HCT116 (cell line): ENCODE measurements around the gene THUMPD3. TPM values are rescaled to one million over a fixed set of nuclear protein-coding genes. Genes with fewer than 3 reads are reported as not detected.

Experiments used
- ATAC-seq: fragments of 200-7000 bp; cut with Tn5 transposase; 2 replicates; pipeline ENCODE4 v1.9.1; 2020; ENCODE audit warnings: mild to moderate bottlenecking, moderate library complexity
- BruUV-seq: library from RNA; stranded (reverse); fragments of 400-500 nt; replicated peaks from 2 replicates; lab custom pipeline; 2021; lab: Mats Ljungman, UMichigan
- CTCF ChIA-PET: fragments of 300-600 bp; sonication (Branson Sonifier 250); formaldehyde crosslinking; loops from one replicate; lab custom pipeline; 2021; ENCODE audit warnings: antibody characterized with exemption; lab: Charles Lee
- POLR2A ChIA-PET: fragments of 300-600, 350-600 bp; sonication (Branson Sonifier 250); formaldehyde crosslinking; loops from one replicate; lab custom pipeline; 2021; ENCODE audit warnings: antibody characterized with exemption; lab: Charles Lee
- RAD21 ChIA-PET, 2 experiments: fragments of 300-600 bp; sonication (Branson Sonifier 250); formaldehyde crosslinking; loops; one replicate each; lab custom pipeline; 2023; ENCODE audit warnings: low total read pairs in 2 of 2; ENCODE audit not compliant: uncharacterized antibody in 2 of 2, unreplicated experiment in 2 of 2, low non-redundant PET in 1 of 2; lab: Charles Lee
- DNase-seq: peaks from one replicate; pipeline ENCODE4 v3.0.0-alpha.2; 2010; ENCODE audit warnings: low read depth, low spot score
- H2AFZ ChIP-seq: fragments of 200-600 bp; shearing (Covaris generic), sonication (generic); 2 replicates; pipeline ENCODE4 v1.6.1; 2017; ENCODE audit warnings: low read depth, mixed run types, mixed read lengths, antibody characterized with exemption, low read length; ENCODE audit not compliant: poor library complexity, severe bottlenecking
- H3K27ac ChIP-seq: 2 replicates; pipeline ENCODE4 v1.5.1; 2012; ENCODE audit warnings: low read depth, low read length
- H3K27me3 ChIP-seq: fragments of 200-600 bp; sonication (generic); 2 replicates; pipeline ENCODE4 v1.6.1; 2016; ENCODE audit warnings: mixed run types, low read length, mixed read lengths; ENCODE audit not compliant: insufficient read depth
- H3K36me3 ChIP-seq, 2 experiments: fragments of 200-500 bp in 1 of 2; fragments of 200-600 bp in 1 of 2; sonication (Bioruptor generic) in 1 of 2; sonication (generic) in 1 of 2; 2 replicates each; pipeline versions ENCODE4 v1.5.1 to v1.6.1; 2014 to 2016; ENCODE audit warnings: low read length in 2 of 2, inconsistent platforms in 1 of 2, mixed read lengths in 1 of 2, mixed run types in 1 of 2; ENCODE audit not compliant: insufficient read depth in 2 of 2, control insufficient read depth in 1 of 2
- H3K4me1 ChIP-seq, 2 experiments: fragments of 200-600 bp in 1 of 2; sonication (generic) in 1 of 2; 2 replicates each; pipeline versions ENCODE4 v1.5.1 to v1.6.1; 2012 to 2017; ENCODE audit warnings: low read length in 2 of 2, inconsistent platforms in 1 of 2, mild to moderate bottlenecking in 1 of 2, mixed read lengths in 1 of 2, mixed run types in 1 of 2, moderate library complexity in 1 of 2; ENCODE audit not compliant: insufficient read depth in 2 of 2, control insufficient read depth in 1 of 2
- H3K4me2 ChIP-seq: fragments of 200-600 bp; sonication (generic); 2 replicates; pipeline ENCODE4 v1.6.1; 2017; ENCODE audit warnings: mixed run types, low read length, mixed read lengths
- H3K4me3 ChIP-seq, 2 experiments: fragments of 200-600 bp in 1 of 2; sonication (generic) in 1 of 2; replicated peaks in 1 of 2; 2 replicates each; pipeline ENCODE4 v1.5.1; 2011 to 2016; ENCODE audit warnings: low read length in 2 of 2, control low read depth in 1 of 2, low read depth in 1 of 2, mild to moderate bottlenecking in 1 of 2, mixed read lengths in 1 of 2, mixed run types in 1 of 2
- H3K79me2 ChIP-seq: fragments of 200-600 bp; sonication (generic); 2 replicates; pipeline ENCODE4 v1.6.1; 2017; ENCODE audit warnings: mild to moderate bottlenecking, mixed run types, low read length, moderate library complexity, mixed read lengths; ENCODE audit not compliant: insufficient read depth
- H3K9ac ChIP-seq: fragments of 200-600 bp; sonication (generic); 2 replicates; pipeline ENCODE4 v1.6.1; 2016; ENCODE audit warnings: low read length, mixed read lengths
- H3K9me2 ChIP-seq: fragments of 200-600 bp; sonication (generic), shearing (Covaris generic); 2 replicates; pipeline ENCODE4 v1.6.1; 2017; ENCODE audit warnings: mixed run types, mild to moderate bottlenecking, moderate library complexity; ENCODE audit not compliant: insufficient read depth
- H3K9me3 ChIP-seq, 2 experiments: fragments of 200-500 bp in 1 of 2; fragments of 200-600 bp in 1 of 2; sonication (Bioruptor generic) in 1 of 2; sonication (generic) in 1 of 2; 2 replicates each; pipeline ENCODE4 v1.6.1; 2014 to 2017; ENCODE audit warnings: low read length in 2 of 2, mixed read lengths in 2 of 2, inconsistent platforms in 1 of 2, low read depth in 1 of 2, mild to moderate bottlenecking in 1 of 2, mixed run types in 1 of 2, moderate library complexity in 1 of 2; ENCODE audit not compliant: control insufficient read depth in 1 of 2, insufficient read depth in 1 of 2
- H4K20me1 ChIP-seq: fragments of 200-600 bp; sonication (generic), shearing (Covaris generic); 2 replicates; pipeline ENCODE4 v1.6.1; 2017; ENCODE audit warnings: mixed run types, mild to moderate bottlenecking, moderate library complexity; ENCODE audit not compliant: insufficient read depth
- CBX3 ChIP-seq: IDR thresholded peaks from 2 replicates; pipeline ENCODE4 v1.6.1; 2012; ENCODE audit warnings: low read depth
- EGR1 ChIP-seq: IDR thresholded peaks from 2 replicates; pipeline ENCODE4 v1.6.1; 2012; ENCODE audit warnings: low read depth
- EZH2phosphoT487 ChIP-seq: fragments of 200-600 bp; IDR thresholded peaks from 2 replicates; pipeline ENCODE4 v1.6.1; 2018; ENCODE audit warnings: antibody characterized with exemption, borderline replicate concordance
- FOSL1 ChIP-seq: IDR thresholded peaks from 2 replicates; pipeline ENCODE4 v1.6.1; 2012; ENCODE audit warnings: low read depth
- JUND ChIP-seq: IDR thresholded peaks from 2 replicates; pipeline ENCODE4 v1.6.1; 2012
- POLR2A ChIP-seq: IDR thresholded peaks from 2 replicates; pipeline ENCODE4 v1.7.0; 2011; ENCODE audit warnings: borderline replicate concordance; ENCODE audit not compliant: insufficient read depth, insufficient read length; ENCODE audit errors: extremely low read depth
- RAD21 ChIP-seq: IDR thresholded peaks from 2 replicates; pipeline ENCODE4 v1.6.1; 2012; ENCODE audit warnings: low read depth, mild to moderate bottlenecking
- SP1 ChIP-seq: IDR thresholded peaks from 2 replicates; pipeline ENCODE4 v1.6.1; 2012; ENCODE audit warnings: low read depth
- SRF ChIP-seq: IDR thresholded peaks from 2 replicates; pipeline ENCODE4 v1.6.1; 2012; ENCODE audit warnings: low read depth
- TCF7L2 ChIP-seq: IDR thresholded peaks from 2 replicates; pipeline ENCODE4 v1.7.0; 2011; ENCODE audit warnings: borderline replicate concordance, inconsistent platforms; ENCODE audit not compliant: insufficient read depth, insufficient read length; ENCODE audit errors: extremely low read depth
- YY1 ChIP-seq: IDR thresholded peaks from 2 replicates; pipeline ENCODE4 v1.6.1; 2011; ENCODE audit warnings: low read length, low read depth, moderate library complexity, mild to moderate bottlenecking; ENCODE audit not compliant: insufficient replicate concordance; ENCODE audit errors: extremely low read depth
- ZFX ChIP-seq: fragments of 450-650 bp; IDR thresholded peaks from 2 replicates; pipeline ENCODE4 v1.6.1; 2017
- intact Hi-C: fragments of 100-400 bp; cut with micrococcal nuclease; formaldehyde crosslinking; loops from 2 replicates; pipeline ENCODE4 v1.10.0; 2022
- total RNA-seq: library from RNA; stranded (reverse); gene quantifications from one replicate; pipeline ENCODE4 v1.2.1, GENCODE V29; 2021; ENCODE audit not compliant: unreplicated experiment
- TF ChIP-seq, protein P1 (sequence below): IDR thresholded peaks from 2 replicates; pipeline ENCODE4 v1.6.1; 2012
- TF ChIP-seq, protein P2 (sequence below): IDR thresholded peaks from 2 replicates; pipeline ENCODE4 v1.6.1; 2012; ENCODE audit warnings: low read depth

THUMPD3 gene
- total RNA-seq, 1 experiment from 2014 or later, result 79.5 TPM

DNA sequence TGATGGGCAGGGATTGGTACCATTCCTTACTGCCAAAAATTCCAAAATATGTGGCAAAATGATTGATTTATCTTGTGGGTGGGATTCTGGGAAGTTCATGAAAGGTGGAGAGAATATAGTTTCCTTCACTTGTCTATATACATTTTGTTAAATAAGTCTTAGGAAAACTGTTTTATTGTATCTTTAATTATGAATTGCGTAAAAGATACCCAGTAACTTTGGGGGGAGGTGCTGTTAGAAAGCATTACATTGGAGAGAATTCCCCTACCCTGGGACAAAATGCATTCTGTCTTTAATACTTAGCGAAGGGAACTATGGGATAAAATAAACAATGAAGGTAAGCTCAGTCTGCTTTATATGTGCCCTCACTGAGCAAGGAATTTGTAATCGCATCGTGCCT is 39.1 kb downstream of the THUMPD3 start:
- CTCF ChIA-PET, result no interaction called here

DNA sequence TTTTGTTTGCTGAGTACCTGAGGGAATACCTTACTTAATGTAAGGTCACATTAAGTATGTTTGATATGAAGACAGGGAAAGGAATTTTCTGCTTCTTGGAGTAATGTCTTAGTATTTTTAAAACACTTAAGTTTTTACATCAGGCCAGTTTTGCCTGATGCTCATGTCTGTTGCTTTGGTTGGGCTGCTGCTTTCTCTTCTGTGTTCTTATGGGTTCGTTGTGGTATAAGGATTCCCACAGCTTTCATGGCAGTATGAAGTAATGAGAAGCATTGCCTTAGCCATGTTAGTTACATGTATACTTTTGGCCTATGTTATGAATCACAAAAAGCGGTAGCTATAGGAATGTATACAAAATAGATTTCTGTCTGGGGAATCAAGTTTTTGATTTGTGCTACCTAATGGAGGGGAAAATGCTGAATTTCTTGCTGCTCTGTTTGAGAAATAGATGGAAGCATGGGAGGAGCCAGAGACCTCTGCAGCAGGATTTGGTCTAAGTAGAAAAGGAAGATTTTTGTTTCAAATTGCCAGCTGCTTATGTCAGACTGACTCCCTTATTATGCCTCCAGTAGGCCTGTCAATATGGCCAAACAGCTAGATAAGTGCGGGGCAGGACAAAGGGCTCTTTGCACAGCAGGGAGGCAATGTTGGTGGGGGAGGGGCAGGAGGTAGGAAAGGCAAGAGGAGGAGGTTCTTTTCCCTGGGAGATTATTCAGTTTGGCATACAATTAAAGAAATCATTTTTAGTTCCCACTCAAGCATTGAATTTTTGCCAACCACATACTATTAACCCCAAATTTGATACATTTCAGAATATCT is 39.8 kb downstream of the THUMPD3 start:
- Histone ChIP-seq H3K4me1 (peaks cover 53 to 59% of the 10 kb centered on the region in 2 experiments), H3K79me2 (peaks cover 100% of the 10 kb centered on the region), H3K27ac (no peak overlapping the region), H3K9ac (no peak overlapping the region), H3K9me3 (no peaks in the 10 kb centered on the region), H3K36me3 (no peaks in the 10 kb centered on the region; a peak in 3 of 4 replicates), H3K9me2 (no peaks in the 10 kb centered on the region), H4K20me1 (peaks cover 72% of the 10 kb centered on the region), H3K4me3 (no peak overlapping the region), H3K4me2 (peak overlapping the region; percentile 21; the same call in 1 of the 2 replicates), H3K27me3 (no peaks in the 10 kb centered on the region), H2AFZ (no peak overlapping the region)
- intact Hi-C loops, result no loop called here
- POLR2A ChIA-PET, result no interaction called here
- DNase-seq, result no peak
- ATAC-seq, result no peak
- RAD21 ChIA-PET, result no interaction called here
- no TSS peak for BruUV-seq
- CTCF ChIA-PET, result no interaction called here
- TF ChIP-seq JUND (no peak), EZH2phosphoT487 (no peak), TCF7L2 (no peak), SRF (no peak), ZFX (no peak), YY1 (no peak), POLR2A (no peak), SP1 (no peak)
- TF ChIP-seq, protein P1, sequence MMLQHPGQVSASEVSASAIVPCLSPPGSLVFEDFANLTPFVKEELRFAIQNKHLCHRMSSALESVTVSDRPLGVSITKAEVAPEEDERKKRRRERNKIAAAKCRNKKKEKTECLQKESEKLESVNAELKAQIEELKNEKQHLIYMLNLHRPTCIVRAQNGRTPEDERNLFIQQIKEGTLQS, result no peak
- TF ChIP-seq, protein P2, sequence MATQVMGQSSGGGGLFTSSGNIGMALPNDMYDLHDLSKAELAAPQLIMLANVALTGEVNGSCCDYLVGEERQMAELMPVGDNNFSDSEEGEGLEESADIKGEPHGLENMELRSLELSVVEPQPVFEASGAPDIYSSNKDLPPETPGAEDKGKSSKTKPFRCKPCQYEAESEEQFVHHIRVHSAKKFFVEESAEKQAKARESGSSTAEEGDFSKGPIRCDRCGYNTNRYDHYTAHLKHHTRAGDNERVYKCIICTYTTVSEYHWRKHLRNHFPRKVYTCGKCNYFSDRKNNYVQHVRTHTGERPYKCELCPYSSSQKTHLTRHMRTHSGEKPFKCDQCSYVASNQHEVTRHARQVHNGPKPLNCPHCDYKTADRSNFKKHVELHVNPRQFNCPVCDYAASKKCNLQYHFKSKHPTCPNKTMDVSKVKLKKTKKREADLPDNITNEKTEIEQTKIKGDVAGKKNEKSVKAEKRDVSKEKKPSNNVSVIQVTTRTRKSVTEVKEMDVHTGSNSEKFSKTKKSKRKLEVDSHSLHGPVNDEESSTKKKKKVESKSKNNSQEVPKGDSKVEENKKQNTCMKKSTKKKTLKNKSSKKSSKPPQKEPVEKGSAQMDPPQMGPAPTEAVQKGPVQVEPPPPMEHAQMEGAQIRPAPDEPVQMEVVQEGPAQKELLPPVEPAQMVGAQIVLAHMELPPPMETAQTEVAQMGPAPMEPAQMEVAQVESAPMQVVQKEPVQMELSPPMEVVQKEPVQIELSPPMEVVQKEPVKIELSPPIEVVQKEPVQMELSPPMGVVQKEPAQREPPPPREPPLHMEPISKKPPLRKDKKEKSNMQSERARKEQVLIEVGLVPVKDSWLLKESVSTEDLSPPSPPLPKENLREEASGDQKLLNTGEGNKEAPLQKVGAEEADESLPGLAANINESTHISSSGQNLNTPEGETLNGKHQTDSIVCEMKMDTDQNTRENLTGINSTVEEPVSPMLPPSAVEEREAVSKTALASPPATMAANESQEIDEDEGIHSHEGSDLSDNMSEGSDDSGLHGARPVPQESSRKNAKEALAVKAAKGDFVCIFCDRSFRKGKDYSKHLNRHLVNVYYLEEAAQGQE, result no peak

More for the DNA sequence above, 39.1 kb downstream of the THUMPD3 start:
- Histone ChIP-seq H3K9me2 (no peaks in the 10 kb centered on the region), H2AFZ (no peak overlapping the region), H3K4me1 (peaks cover 53 to 59% of the 10 kb centered on the region in 2 experiments), H3K36me3 (no peaks in the 10 kb centered on the region; a peak in 2 of 4 replicates), H3K4me2 (peak overlapping the region; percentile 21; the same call in 1 of the 2 replicates), H4K20me1 (peaks cover 72% of the 10 kb centered on the region), H3K27me3 (no peaks in the 10 kb centered on the region), H3K9ac (no peak overlapping the region), H3K79me2 (peaks cover 94% of the 10 kb centered on the region), H3K4me3 (no peak overlapping the region), H3K9me3 (no peaks in the 10 kb centered on the region), H3K27ac (no peak overlapping the region)
- TF ChIP-seq YY1, result no peak
- no peak for TF ChIP-seq EZH2phosphoT487
- no peak for TF ChIP-seq SP1
- TF ChIP-seq JUND, result no peak
- no peak for TF ChIP-seq RAD21
- no peak for TF ChIP-seq CBX3
- TF ChIP-seq EGR1, result no peak
- TF ChIP-seq FOSL1, result no peak
- TF ChIP-seq POLR2A, result no peak
- no peak for ATAC-seq
- ChIA-PET RAD21 (no interaction called here), POLR2A (no interaction called here)
- DNase-seq, result no peak
- intact Hi-C loops, result no loop called here
- BruUV-seq, result no TSS peak
